H1 (cell line): ENCODE results near the gene TXNDC5. TPM values are rescaled to one million over a fixed set of nuclear protein-coding genes. Genes with fewer than 3 reads are reported as not detected.

Experiments used
- ATF2 ChIP-seq: IDR thresholded peaks from 2 replicates; pipeline ENCODE4 v1.6.1; 2012; ENCODE audit warnings: low read length, inconsistent platforms
- CHD7 ChIP-seq: fragments of 300-600 bp; sonication (generic); IDR thresholded peaks from 2 replicates; pipeline ENCODE4 v1.7.1; 2012; ENCODE audit warnings: low read length, moderate library complexity, mild to moderate bottlenecking, inconsistent platforms; ENCODE audit not compliant: insufficient replicate concordance
- EP300 ChIP-seq, 2 experiments: IDR thresholded peaks; 1 replicate in 1 of 2; 2 replicates in 1 of 2; pipeline ENCODE4 v1.6.1; 2011 to 2012; ENCODE audit warnings: low read depth in 2 of 2, low read length in 2 of 2, mild to moderate bottlenecking in 2 of 2, borderline replicate concordance in 1 of 2, inconsistent platforms in 1 of 2, moderate library complexity in 1 of 2
- JUND ChIP-seq: IDR thresholded peaks from 2 replicates; pipeline ENCODE4 v1.6.1; 2011; ENCODE audit warnings: mild to moderate bottlenecking, improper control_type of control experiment, low read length
- NANOG ChIP-seq: IDR thresholded peaks from 2 replicates; pipeline ENCODE4 v1.6.1; 2011; ENCODE audit warnings: low read length, low read depth, mild to moderate bottlenecking, inconsistent platforms; ENCODE audit not compliant: insufficient read depth, poor library complexity, severe bottlenecking
- POLR2A ChIP-seq, 2 experiments: IDR thresholded peaks; 1 replicate in 1 of 2; 2 replicates in 1 of 2; pipeline ENCODE4 v1.6.1; 2011; ENCODE audit warnings: low read depth in 2 of 2, low read length in 2 of 2, mild to moderate bottlenecking in 2 of 2; ENCODE audit errors: control extremely low read depth in 1 of 2
- SIX5 ChIP-seq: IDR thresholded peaks from 2 replicates; pipeline ENCODE4 v1.6.1; 2011; ENCODE audit warnings: mild to moderate bottlenecking, low read depth, low read length
- ZNF274 ChIP-seq: IDR thresholded peaks from 2 replicates; pipeline ENCODE4 v1.7.0; 2012; ENCODE audit warnings: low read length, borderline replicate concordance; ENCODE audit errors: extremely low read depth
- polyA plus RNA-seq, 7 experiments: library from polyadenylated mRNA; depleted of rRNA in 3 of 7; stranded (reverse) in 5 of 7; unstranded in 2 of 7; fragments of >200 nt in 5 of 7; fragments of 200-250 nt in 2 of 7; gene quantifications; 1 replicate in 5 of 7; 2 replicates in 1 of 7; 4 replicates in 1 of 7; pipeline versions ENCODE4 v1.2.1 to v1.2.3, GENCODE V29; 2011 to 2013; ENCODE audit warnings: missing spikeins in 2 of 7, mixed read lengths in 2 of 7
- total RNA-seq: library from RNA; stranded (reverse); fragmentation: NEBNext Ultra II Directional; extraction: Animal tissue kit (Norgen Biotek cat#: 25700); gene quantifications from 2 replicates; pipeline ENCODE4 v1.2.1, GENCODE V29; 2021

TXNDC5 gene
- total and polyA plus RNA-seq, 2 of the 8 experiments (the other 6 are each of a cell fraction or from before 2014, with no cell fraction given) = 114 to 172 TPM

GRCh38 chr6:7912024-7912423 lies 1.4 kb upstream of the TXNDC5 start (continued):
- TF ChIP-seq CHD7 (no peak), NANOG (no peak), ZNF274 (no peak), EP300 (IDR thresholded peaks at IDR 0.05; ENCODE audit: borderline replicate concordance in 1 of 2, low read depth in 2 of 2, low read length in 2 of 2) (no peak), ATF2 (no peak), JUND (no peak), SIX5 (no peak), POLR2A (IDR thresholded peaks at IDR 0.05; ENCODE audit: control extremely low read depth in 1 of 2, low read depth in 2 of 2, low read length in 2 of 2) (no peak)
